ENCODE data around the gene DPH2. TPM values are rescaled to one million over a fixed set of nuclear protein-coding genes. Genes with fewer than 3 reads are reported as not detected.

DPH2 gene
- total RNA-seq, 1 donor = 18.6 TPM

- DNase-seq (ENCODE audit: low read depth) = no peak
- H3K4me3 ChIP-seq (ENCODE audit: low read depth, low read length) = peak overlapping the region; percentile 94
- TF ChIP-seq CTCF (IDR thresholded peaks at IDR 0.05; ENCODE audit: insufficient read depth, low read depth, low read length) = no peak
Measured at GRCh38 chr1:43973981-43974442, 4.2 kb downstream of the DPH2 start.

- H3K4me3 ChIP-seq (ENCODE audit: low read depth, low read length) = peak within 1 kb of the TSS; percentile 94
- peak; percentile 14 for TF ChIP-seq CTCF (IDR thresholded peaks at IDR 0.05; ENCODE audit: insufficient read depth, low read depth, low read length)
Measured at GRCh38 chr1:43974443-43975248, 4.8 kb downstream of the DPH2 start, which contains the start of gene ATP6V0B. ATP6V0B (plus strand) TSS chr1:43974960; CDS start chr1:43975041, 81 bp downstream.

GRCh38 chr1:43975249-43975961 is 5.6 kb downstream of the DPH2 start:
- DNase-seq (ENCODE audit: low read depth) = peak; percentile 38
- peak overlapping the region; percentile 94 for H3K4me3 ChIP-seq (ENCODE audit: low read depth, low read length)
- no peak for TF ChIP-seq CTCF (IDR thresholded peaks at IDR 0.05; ENCODE audit: insufficient read depth, low read depth, low read length)

More at GRCh38 chr1:43974443-43975248, 4.8 kb downstream of the DPH2 start, which contains the start of gene ATP6V0B:
- DNase-seq (ENCODE audit: low read depth) = peak; percentile 94

- DNase-seq (ENCODE audit: low read depth) = no peak
- TF ChIP-seq CTCF (IDR thresholded peaks at IDR 0.05; ENCODE audit: insufficient read depth, low read depth, low read length) = no peak
- peak overlapping the region; percentile 94 for H3K4me3 ChIP-seq (ENCODE audit: low read depth, low read length)
Measured at GRCh38 chr1:43976045-43976444, 6.2 kb downstream of the DPH2 start.

- DNase-seq (ENCODE audit: low read depth) = no peak
- H3K4me3 ChIP-seq (ENCODE audit: low read depth, low read length) = no peak overlapping the region
- TF ChIP-seq CTCF (IDR thresholded peaks at IDR 0.05; ENCODE audit: insufficient read depth, low read depth, low read length) = no peak
Measured at GRCh38 chr1:43976890-43977289, 7.1 kb downstream of the DPH2 start.

GRCh38 chr1:43977376-43978263 is 7.8 kb downstream of the DPH2 start:
- H3K4me3 ChIP-seq (ENCODE audit: low read depth, low read length) = no peak overlapping the region
- DNase-seq (ENCODE audit: low read depth) = no peak
- no peak for TF ChIP-seq CTCF (IDR thresholded peaks at IDR 0.05; ENCODE audit: insufficient read depth, low read depth, low read length)

Measured in fibroblast of villous mesenchyme (primary cell).